NCI-H2227 (cell line): Measurements from ENCODE around the gene ZNF136.

ENCODE experiments used
- DNase-seq: peaks from one replicate; lab custom pipeline; 2025; ENCODE audit not compliant: unreplicated experiment; lab: John Stamatoyannopoulos, UW

The ZNF136 gene

GRCh38 chr19:12162882-12163806, at the start of gene ZNF136:
Gene ZNF136, plus strand, starts transcription at chr19:12163096. Its CDS starts 108 bp downstream, at chr19:12163204.
- DNase-seq = peak; percentile 94

- no peak for DNase-seq
Observed at GRCh38 chr19:12113121-12113520, 49.8 kb upstream of the ZNF136 start.

- no peak for DNase-seq
Observed at GRCh38 chr19:12117201-12117970, 45.5 kb upstream of the ZNF136 start.

- no peak for DNase-seq
Observed at GRCh38 chr19:12126707-12127106, 36.2 kb upstream of the ZNF136 start.

- DNase-seq = no peak
Observed at GRCh38 chr19:12133069-12133468, 29.8 kb upstream of the ZNF136 start.

- DNase-seq = no peak
Observed at GRCh38 chr19:12137221-12137940, 25.5 kb upstream of the ZNF136 start.

- no peak for DNase-seq
Observed at GRCh38 chr19:12139269-12139668, 23.6 kb upstream of the ZNF136 start.

GRCh38 chr19:12139885-12140544, 22.9 kb upstream of the ZNF136 start, which contains the start of gene ZNF20:
Gene ZNF20, minus strand, starts transcription at chr19:12140350. Its CDS starts 168 bp downstream, at chr19:12140182.
- peak; percentile 92 for DNase-seq

- DNase-seq = peak; percentile 78
Observed at GRCh38 chr19:12140545-12141404, 22.1 kb upstream of the ZNF136 start.

GRCh38 chr19:12141405-12141736, 21.5 kb upstream of the ZNF136 start:
- no peak for DNase-seq

- DNase-seq = no peak
Observed at GRCh38 chr19:12145348-12145747, 17.5 kb upstream of the ZNF136 start.

- DNase-seq = no peak
Observed at GRCh38 chr19:12155324-12155860, 7.5 kb upstream of the ZNF136 start.

- DNase-seq = peak; percentile 90
Observed at GRCh38 chr19:12156223-12157058, 6.5 kb upstream of the ZNF136 start, which contains the start of gene ZNF625. Gene ZNF625, minus strand, starts transcription at chr19:12156734. Its CDS starts 176 bp downstream, at chr19:12156558.

- no peak for DNase-seq
Observed at GRCh38 chr19:12159773-12160414, 3.0 kb upstream of the ZNF136 start.

- no peak for DNase-seq
Observed at GRCh38 chr19:12162513-12162881, 399 bp upstream of the ZNF136 start.

- no peak for DNase-seq
Observed at GRCh38 chr19:12163826-12164225, 930 bp downstream of the ZNF136 start.

- no peak for DNase-seq
Observed at GRCh38 chr19:12166626-12167025, 3.7 kb downstream of the ZNF136 start.

- no peak for DNase-seq
Observed at GRCh38 chr19:12180377-12180776, 17.5 kb downstream of the ZNF136 start.
